Esophagus squamous epithelium (tissue), 4 donors: ENCODE data around the gene IRF2BP2.

Experiments used
- CTCF ChIP-seq, 6 experiments: fragments of 450-650 bp in 4 of 6; fragments of 200-600 bp in 2 of 6; sonication (generic) in 2 of 6; IDR thresholded peaks; one replicate each; pipeline ENCODE4 v1.5.1; 2016 to 2019; ENCODE audit warnings: antibody characterized with exemption in 6 of 6, mild to moderate bottlenecking in 4 of 6, moderate library complexity in 4 of 6
- POLR2A ChIP-seq, 4 donors: fragments of 450-650 bp; IDR thresholded peaks; one replicate each; pipeline ENCODE4 v1.6.1; 2017; ENCODE audit warnings: antibody characterized with exemption in 4 of 4, mild to moderate bottlenecking in 4 of 4, moderate library complexity in 3 of 4

DNA sequence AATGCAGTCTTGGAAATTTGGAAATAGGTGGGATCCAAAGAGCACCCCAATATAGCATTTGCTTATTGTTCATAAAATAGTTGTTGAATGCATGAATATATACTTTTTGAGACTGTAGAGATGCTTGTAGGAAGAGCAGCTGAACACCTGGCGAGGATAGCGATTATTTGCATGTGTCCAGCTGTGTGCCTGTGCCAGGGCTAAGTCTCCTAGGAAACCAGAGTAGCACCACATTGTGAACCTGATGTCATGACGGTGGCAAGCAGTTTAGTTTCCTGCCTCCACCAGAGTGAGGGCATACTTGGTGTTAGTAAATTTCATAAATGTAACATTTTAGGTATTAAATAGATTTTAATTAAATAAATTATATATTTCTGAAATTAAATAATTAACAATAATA, 37.3 kb upstream of the IRF2BP2 start:
- TF ChIP-seq CTCF (IDR thresholded peaks at IDR 0.05) (no peak), POLR2A (IDR thresholded peaks at IDR 0.05) (no peak)
